GM18909 (cell line): Measurements from ENCODE around the gene CAPN7.

ENCODE experiments used
- ATAC-seq: cut with Tn5 transposase; IDR thresholded peaks from one replicate; pipeline ENCODE4 v1.9.1; 2021; ENCODE audit warnings: mild to moderate bottlenecking; ENCODE audit not compliant: unreplicated experiment, poor library complexity

CAPN7 gene

GRCh38 chr3:15269091-15269989 is 63.3 kb downstream of the CAPN7 start:
- peak; percentile 75 for ATAC-seq

- ATAC-seq, result no peak
Measured at GRCh38 chr3:15271030-15271429, 65.0 kb downstream of the CAPN7 start.

GRCh38 chr3:15271785-15272381 is 65.8 kb downstream of the CAPN7 start:
- peak; percentile 67 for ATAC-seq

GRCh38 chr3:15272426-15273196 is 66.6 kb downstream of the CAPN7 start:
- no peak for ATAC-seq

- ATAC-seq, result no peak
Measured at GRCh38 chr3:15273227-15273626, 67.2 kb downstream of the CAPN7 start.

- no peak for ATAC-seq
Measured at GRCh38 chr3:15276028-15276724, 70.1 kb downstream of the CAPN7 start.

- ATAC-seq, result no peak
Measured at GRCh38 chr3:15277861-15278500, 71.9 kb downstream of the CAPN7 start.

- ATAC-seq, result no peak
Measured at GRCh38 chr3:15279205-15279604, 73.2 kb downstream of the CAPN7 start.

- ATAC-seq, result no peak
Measured at GRCh38 chr3:15279671-15280402, 73.8 kb downstream of the CAPN7 start.

- ATAC-seq, result no peak
Measured at GRCh38 chr3:15280853-15281532, 74.9 kb downstream of the CAPN7 start.

GRCh38 chr3:15281817-15282216 is 75.8 kb downstream of the CAPN7 start:
- ATAC-seq, result no peak

GRCh38 chr3:15283702-15284101 is 77.7 kb downstream of the CAPN7 start:
- ATAC-seq, result no peak

- no peak for ATAC-seq
Measured at GRCh38 chr3:15284121-15284889, 78.3 kb downstream of the CAPN7 start.

- ATAC-seq, result no peak
Measured at GRCh38 chr3:15286022-15286421, 80.0 kb downstream of the CAPN7 start.

GRCh38 chr3:15287565-15288330 is 81.7 kb downstream of the CAPN7 start:
- ATAC-seq, result no peak

- no peak for ATAC-seq
Measured at GRCh38 chr3:15288331-15289035, 82.4 kb downstream of the CAPN7 start.

GRCh38 chr3:15289661-15290060 is 83.6 kb downstream of the CAPN7 start:
- ATAC-seq, result no peak
